ENCODE results near the gene GHDC.
"Not testable (repeated sequence)": the region's sequence is repeated elsewhere in the genome, so short reads cannot be mapped to it uniquely, and the experiment has no call there.

Gene GHDC

DNA sequence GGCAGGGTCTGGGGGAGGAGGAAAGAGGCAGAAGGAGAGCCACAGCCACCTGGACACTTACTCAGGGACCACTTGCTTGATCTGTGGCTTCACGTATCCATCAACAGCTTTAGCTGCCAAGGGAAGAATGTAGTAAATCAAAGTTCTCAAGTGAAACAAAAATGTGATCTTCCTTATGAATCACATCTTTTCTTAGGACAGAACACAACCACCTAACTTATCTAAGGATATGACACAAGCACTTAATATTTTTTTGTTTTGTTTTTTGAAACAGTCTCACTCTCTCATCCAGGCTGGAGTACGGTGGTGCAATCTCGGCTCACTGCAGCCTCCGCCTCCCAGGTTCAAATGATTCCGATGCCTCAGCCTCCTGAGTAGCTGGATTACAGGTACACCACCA, 8.4 kb upstream of the GHDC start:
- DNase-seq, result no peak

GRCh38 chr17:42202159-42202558, 7.9 kb upstream of the GHDC start:
- DNase-seq, result no peak

DNA sequence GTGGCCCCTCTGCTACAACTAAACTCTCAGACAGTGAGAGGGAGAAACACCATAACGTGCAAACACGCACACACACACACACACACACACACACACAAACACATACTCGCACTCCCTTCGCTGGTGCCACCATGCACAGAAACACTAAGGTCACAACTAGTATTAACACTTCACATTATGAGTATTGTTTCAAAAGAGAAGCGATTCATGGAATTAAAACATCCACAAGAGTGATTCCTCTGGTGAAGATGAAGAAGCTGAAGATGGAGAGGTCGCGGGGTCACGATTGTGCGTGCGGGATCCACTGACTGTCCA, 7.1 kb upstream of the GHDC start:
- DNase-seq, result no peak

DNA sequence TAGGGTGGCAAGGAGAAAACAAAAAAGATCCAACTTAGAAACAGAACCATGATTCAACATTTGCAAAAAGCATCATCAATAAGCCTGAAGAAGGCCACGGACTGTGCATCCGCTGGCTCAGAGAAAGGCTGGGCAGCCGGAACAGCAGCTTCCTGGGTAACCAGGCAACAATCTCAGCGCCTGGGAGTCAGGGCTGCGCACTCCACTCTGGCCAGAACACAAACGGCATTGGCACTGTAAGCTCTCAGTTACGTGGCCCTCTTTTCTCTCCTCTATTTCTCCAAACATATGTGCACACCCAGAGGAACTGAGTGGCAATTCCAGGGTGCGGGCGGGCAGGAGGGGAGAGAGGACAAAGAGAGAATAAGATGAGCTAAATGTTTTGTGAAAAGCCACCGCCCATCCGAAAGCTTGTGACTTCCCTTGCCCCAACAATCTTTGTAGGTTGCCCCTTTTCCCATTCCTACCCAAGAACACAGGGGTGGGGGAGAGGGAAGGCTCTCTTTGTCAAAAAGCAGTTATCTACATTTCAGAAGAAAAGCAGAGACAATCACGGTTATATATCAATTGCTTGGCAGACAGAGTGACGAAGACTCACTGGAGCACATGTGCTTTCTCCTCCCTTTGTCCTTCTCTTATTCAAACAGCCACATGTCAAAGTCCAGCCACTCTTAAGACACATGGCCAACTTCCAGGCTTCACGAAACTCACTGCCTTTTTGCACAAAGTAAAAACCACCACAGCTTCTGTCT, 6.6 kb upstream of the GHDC start:
- no peak for DNase-seq

DNA sequence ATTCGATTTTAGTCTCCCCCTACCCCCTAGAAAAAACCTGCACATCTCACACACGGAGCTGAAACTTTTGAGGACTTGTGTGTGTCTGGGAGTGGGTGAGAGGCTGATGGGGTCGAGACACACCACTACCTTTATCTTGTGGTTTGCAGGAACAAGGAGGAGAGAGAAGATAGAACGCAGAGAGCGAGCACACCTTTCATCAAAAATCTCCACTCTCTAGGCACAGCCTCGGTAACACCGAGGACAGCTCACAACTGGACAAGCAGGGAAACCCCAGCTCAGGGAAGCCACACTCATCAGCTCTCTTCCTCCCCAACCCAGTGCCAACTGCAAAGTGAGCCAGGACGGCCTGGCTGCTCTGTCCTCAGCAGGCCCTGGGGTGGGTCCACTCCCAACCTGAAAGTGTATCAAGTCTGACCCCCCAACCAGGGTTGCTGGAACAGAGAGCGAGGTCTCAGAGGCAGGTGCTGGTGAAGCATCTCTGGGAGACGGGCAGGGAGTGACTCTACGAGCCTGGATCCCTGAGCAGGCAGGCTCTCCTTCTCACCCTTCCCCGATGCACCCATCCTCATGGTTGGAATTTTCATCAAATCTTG, 5.2 kb upstream of the GHDC start:
- no peak for DNase-seq

DNA sequence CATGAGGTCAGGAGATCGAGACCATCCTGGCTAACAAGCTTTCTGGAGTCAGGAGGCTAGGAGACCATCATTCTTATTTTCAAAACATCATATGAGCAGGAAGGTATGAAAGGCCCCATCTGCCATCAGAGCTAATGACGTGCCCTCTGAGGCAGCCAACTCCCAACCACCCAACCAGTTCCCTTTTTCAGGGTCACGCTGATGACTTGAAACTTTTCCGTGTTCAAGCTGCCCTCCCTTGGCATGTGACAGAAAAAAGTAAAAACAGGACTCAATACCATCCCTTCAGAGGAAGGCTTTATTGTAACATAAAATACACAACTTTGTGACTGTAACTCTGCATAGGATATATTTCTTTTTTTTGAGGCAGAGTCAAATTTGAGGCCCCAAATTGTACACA, 4.6 kb upstream of the GHDC start:
- DNase-seq, result no peak

- no peak for DNase-seq
Measured at GRCh38 chr17:42197564-42198156, 3.4 kb upstream of the GHDC start.

DNA sequence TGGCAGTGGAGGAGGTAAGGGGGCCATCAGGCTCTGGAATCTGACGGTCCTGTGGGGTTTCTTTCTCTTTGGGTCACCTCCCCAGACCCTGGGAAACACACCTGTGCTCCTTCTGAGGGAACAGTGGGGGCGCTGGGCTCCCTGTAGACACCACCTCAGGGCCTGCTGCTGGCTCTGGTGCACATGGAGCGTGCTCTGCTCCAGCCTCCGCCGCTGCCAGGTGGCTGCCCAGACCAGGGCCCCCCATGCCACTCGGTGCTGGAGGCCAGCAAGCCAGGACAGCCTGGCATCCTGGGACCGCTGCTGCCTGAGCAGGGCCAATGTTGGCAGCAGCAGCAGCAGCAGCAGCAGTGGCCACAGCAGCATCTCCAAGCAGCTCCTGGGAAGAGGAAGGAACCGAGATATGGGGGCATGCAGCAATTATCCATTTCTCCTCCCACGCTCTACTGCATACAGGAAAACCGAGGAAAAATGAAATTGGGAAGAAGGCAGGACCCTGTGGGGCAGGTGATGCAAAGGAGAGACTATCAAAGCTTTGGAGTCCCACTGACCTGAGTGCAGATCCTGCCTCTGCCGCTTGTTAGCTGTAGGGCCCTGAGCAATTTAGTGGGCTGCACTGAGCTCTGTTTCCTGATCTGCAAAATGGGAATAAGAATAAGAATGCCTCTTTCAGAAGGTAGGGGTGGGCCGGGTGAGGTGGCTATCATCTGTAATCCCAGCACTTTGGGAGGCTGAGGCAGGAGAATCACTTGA, 902 bp downstream of the GHDC start:
- no peak for DNase-seq

DNA sequence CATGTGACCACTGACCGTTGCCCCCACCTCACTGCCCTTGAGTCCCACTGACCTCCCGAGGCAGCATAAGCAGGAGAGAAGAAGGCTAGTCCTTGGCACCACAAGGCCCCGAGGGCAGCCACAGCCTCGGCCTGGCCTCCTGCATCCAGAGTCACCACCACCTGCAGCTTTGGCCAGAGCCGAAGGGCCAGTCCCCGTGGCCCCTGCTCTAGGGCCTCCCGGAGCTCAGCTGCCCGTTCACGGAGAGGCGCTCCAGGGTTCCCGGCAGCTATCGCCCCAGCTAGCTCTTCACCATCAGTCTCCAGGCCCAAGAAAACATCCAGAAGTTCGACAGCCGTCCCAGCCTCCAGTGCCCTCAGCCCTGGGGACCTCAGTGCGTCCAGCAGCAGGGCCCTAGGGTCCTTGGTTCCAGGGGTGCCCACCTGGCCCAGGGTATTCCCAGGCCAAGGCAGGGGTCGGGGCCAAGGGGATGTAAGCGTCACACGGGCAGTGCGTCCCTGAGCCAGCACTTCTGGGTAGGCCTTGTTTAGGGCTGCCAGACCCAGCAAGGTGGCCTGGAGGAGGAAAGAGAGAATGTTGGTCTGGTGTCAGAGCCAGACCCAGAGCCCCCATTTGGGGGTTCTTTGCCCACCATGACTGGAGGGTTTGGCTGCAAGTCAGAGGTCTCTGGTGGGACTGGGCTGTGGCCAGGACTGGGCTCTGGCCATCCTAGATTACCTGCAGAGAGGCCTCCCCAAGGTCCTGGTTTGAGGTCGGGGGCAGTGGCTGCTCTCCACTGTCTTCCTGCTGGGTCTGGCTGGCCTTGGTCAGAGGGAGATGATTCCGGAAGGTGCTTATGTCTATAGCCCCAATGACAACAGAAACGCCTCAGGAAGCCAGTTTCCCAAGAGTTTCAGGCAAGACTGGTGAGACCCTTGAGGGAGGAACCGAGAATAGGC, 1.8 kb downstream of the GHDC start:
- no peak for DNase-seq

DNA sequence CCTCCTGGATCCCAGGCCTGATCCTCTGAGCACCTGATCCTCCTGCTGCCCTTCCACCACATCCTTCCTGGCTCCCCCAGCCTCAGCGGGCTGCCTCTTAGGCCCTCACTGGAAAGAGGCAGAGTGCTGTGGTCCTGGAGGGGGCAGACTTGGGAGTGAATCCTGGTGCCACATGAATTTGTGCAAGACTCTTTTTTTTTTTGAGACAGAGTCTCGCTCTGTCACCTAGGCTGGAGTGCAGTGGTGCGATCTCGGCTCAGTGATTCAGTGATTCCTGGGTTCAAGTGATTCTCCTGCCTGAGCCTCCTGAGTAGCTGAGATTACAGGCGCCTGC, 3.1 kb downstream of the GHDC start:
- no peak for DNase-seq

- no peak for DNase-seq
Measured at GRCh38 chr17:42190491-42191274, 3.6 kb downstream of the GHDC start.

DNA sequence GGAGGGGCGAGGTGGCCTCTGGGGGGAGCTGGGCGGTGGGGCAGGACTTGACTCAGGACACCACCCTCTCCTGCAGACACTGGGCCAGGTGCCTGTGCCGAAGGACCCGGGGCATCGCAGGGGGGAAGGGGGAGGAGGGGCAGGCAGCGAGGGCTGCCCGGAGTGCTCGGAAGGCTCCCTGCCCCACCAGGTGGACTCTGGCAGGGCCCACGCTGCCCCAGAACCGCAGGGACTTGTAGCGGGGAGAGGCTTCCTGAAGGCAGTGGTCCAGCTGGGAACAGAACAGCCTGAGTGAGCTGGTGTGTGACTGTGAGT, 4.7 kb downstream of the GHDC start:
- no peak for DNase-seq

GRCh38 chr17:42188749-42189650, 5.3 kb downstream of the GHDC start:
- no peak for DNase-seq

DNA sequence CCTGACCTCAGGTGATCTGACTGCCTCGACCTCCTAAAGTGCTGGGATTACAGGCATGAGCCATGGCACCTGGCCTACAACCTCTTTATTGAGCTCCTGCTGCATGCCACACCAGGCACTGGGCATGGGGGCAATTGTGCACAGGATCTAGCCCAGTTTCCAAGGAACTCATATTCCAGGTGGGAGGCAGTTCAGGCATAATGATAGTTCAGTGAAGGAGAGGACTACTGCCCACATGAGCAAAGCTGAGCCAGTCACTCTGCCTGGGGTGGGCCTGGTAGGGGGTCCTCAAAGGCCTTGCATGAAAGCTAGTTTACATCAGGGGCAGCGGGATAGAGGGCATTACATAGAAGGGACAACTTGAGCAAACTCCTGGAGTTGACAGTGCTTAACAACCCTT, 6.5 kb downstream of the GHDC start:
- no peak for DNase-seq

GRCh38 chr17:42186191-42186590, 8.1 kb downstream of the GHDC start:
- DNase-seq, result not testable (repeated sequence)

DNA sequence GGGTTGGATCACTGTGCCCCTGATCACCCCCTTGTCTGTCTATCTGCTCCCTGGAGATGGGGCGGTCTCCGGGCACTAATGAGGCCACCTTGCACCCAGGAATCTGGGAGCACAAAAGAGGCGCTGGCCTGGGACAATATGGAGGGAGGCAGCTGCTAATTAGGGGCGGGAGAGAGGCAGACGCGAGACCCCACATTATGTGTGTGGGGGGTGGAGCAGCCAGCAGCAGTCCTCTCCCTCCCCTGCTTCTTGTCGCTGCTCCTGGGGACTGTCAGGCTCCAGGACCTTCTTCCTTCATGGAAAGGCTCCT, 8.7 kb downstream of the GHDC start:
- DNase-seq, result no peak

- DNase-seq, result no peak
Measured at GRCh38 chr17:42184713-42185620, 9.3 kb downstream of the GHDC start, which contains the start of gene HCRT. HCRT (minus strand) TSS chr17:42185452; CDS start chr17:42185365, 87 bp downstream.

DNA sequence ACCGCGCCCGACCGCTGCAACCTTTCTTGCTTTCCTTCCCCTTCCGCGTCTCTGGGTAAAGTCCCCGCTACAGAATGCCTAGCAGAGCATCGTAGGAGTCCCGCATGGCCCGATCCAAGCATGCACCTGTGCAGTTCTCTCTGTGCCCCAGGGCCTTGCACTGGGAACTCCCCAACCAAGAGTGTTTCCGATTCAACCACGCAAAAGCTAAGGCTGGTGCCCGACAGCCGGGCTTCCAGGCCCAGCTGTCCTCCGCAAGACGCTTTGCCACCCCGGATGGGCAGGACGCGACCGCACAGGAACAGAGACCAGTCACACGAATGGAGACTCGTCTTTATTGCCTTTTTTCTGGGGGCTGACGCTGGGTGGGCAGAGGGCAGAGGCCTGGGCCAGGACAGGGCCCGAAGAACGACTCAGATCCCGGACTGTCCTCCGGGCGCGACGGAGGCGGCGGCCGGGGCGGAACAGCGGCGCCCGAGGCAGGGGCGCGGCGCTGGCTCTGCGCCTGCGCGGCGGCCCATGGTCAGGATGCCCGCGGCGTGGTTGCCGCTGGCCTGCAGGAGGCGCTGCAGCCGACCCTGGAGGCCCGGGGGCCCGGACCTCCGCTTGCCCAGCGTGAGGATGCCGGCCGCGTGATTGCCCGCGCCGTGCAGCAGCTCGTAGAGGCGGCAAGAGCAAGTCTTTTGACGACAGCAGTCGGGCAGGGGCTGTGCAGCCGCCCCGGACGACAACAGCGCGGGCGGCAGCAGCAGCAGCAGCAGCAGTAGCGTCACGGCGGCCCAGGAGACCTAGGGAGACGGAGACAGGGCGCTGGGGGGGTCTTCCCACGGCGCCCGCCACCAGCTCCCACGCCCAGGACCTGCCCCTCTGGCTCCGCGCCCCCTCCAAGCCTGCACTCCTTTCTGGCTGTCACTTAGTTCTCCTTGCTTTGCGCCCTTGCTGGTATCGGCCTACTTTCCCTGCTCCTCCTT, 10.3 kb downstream of the GHDC start:
- DNase-seq, result peak; percentile 61 to 80
